Measurements from ENCODE around the gene ZDHHC8. TPM values are rescaled to one million over a fixed set of nuclear protein-coding genes. Genes with fewer than 3 reads are reported as not detected.

Gene ZDHHC8
- total RNA-seq, 2 donors from 2014 or later, result 82.2 to 82.3 TPM

GRCh38 chr22:20173772-20174171 lies 42.2 kb downstream of the ZDHHC8 start:
- H3K27ac ChIP-seq (ENCODE audit: low read depth, low read length), result no peak overlapping the region
- no peaks in the 10 kb centered on the region for H3K9me3 Mint-ChIP-seq
- no peaks in the 10 kb centered on the region for H3K36me3 Mint-ChIP-seq (ENCODE audit: low read depth)
- peaks cover 18% of the 10 kb centered on the region for H3K4me1 ChIP-seq (ENCODE audit: control insufficient read depth, insufficient read depth, low read length)
- WGBS, 2 experiments (ENCODE audit: insufficient coverage in 1 of 2, insufficient read length in 1 of 2), result 72 to 77% methylated on average over 5 to 10 of the region's 10 CpGs
- H3K27me3 ChIP-seq (ENCODE audit: control insufficient read depth, insufficient read depth, low read length, poor library complexity, severe bottlenecking), result no peaks in the 10 kb centered on the region
- H3K9me3 ChIP-seq (ENCODE audit: control insufficient read depth, low read length), result no peaks in the 10 kb centered on the region
- H3K27ac Mint-ChIP-seq, result peak overlapping the region; percentile 91
- H3K4me3 Mint-ChIP-seq, result peak overlapping the region; percentile 37
- no peak overlapping the region for H3K4me3 ChIP-seq (ENCODE audit: low read length)
- TF ChIP-seq CTCF (conservative IDR thresholded peaks at IDR 0.05), result no peak
- H3K36me3 ChIP-seq (ENCODE audit: control insufficient read depth, insufficient read depth, low read length), result no peaks in the 10 kb centered on the region
- no peak for DNase-seq
- H3K9ac ChIP-seq (ENCODE audit: extremely low read depth, low read length, poor library complexity, severe bottlenecking), result no peak overlapping the region
- H3K27me3 Mint-ChIP-seq (ENCODE audit: insufficient read depth), result no peaks in the 10 kb centered on the region
- H3K4me1 Mint-ChIP-seq, result peaks cover 17% of the 10 kb centered on the region

GRCh38 chr22:20174785-20175596 lies 43.4 kb downstream of the ZDHHC8 start:
- peak; percentile 61 for DNase-seq

GRCh38 chr22:20175597-20175900 lies 43.9 kb downstream of the ZDHHC8 start:
- Histone ChIP-seq H3K9me3 (ENCODE audit: control insufficient read depth, low read length) (no peaks in the 10 kb centered on the region), H3K36me3 (ENCODE audit: control insufficient read depth, insufficient read depth, low read length) (no peaks in the 10 kb centered on the region), H3K4me3 (ENCODE audit: low read length) (no peak overlapping the region), H3K4me1 (ENCODE audit: control insufficient read depth, insufficient read depth, low read length) (peaks cover 18% of the 10 kb centered on the region), H3K9ac (ENCODE audit: extremely low read depth, low read length, poor library complexity, severe bottlenecking) (no peak overlapping the region), H3K27ac (ENCODE audit: low read depth, low read length) (no peak overlapping the region), H3K27me3 (ENCODE audit: control insufficient read depth, insufficient read depth, low read length, poor library complexity, severe bottlenecking) (no peaks in the 10 kb centered on the region)
- H3K27me3 Mint-ChIP-seq (ENCODE audit: insufficient read depth), result no peaks in the 10 kb centered on the region
- no peak for TF ChIP-seq CTCF (conservative IDR thresholded peaks at IDR 0.05)
- WGBS, 2 experiments (ENCODE audit: insufficient coverage in 1 of 2, insufficient read length in 1 of 2), result 89 to 91% methylated on average over 11 to 12 of the region's 12 CpGs
- H3K9me3 Mint-ChIP-seq, result no peaks in the 10 kb centered on the region
- no peaks in the 10 kb centered on the region for H3K36me3 Mint-ChIP-seq (ENCODE audit: low read depth)
- H3K4me3 Mint-ChIP-seq, result no peak overlapping the region
- H3K4me1 Mint-ChIP-seq, result peaks cover 17% of the 10 kb centered on the region
- no peak overlapping the region for H3K27ac Mint-ChIP-seq
- DNase-seq, result no peak

More at GRCh38 chr22:20174785-20175596, 43.4 kb downstream of the ZDHHC8 start:
- no peaks in the 10 kb centered on the region for H3K36me3 Mint-ChIP-seq (ENCODE audit: low read depth)
- Histone ChIP-seq H3K27ac (ENCODE audit: low read depth, low read length) (no peak overlapping the region), H3K9me3 (ENCODE audit: control insufficient read depth, low read length) (no peaks in the 10 kb centered on the region), H3K36me3 (ENCODE audit: control insufficient read depth, insufficient read depth, low read length) (no peaks in the 10 kb centered on the region), H3K27me3 (ENCODE audit: control insufficient read depth, insufficient read depth, low read length, poor library complexity, severe bottlenecking) (no peaks in the 10 kb centered on the region), H3K4me3 (ENCODE audit: low read length) (no peak overlapping the region), H3K4me1 (ENCODE audit: control insufficient read depth, insufficient read depth, low read length) (peaks cover 18% of the 10 kb centered on the region), H3K9ac (ENCODE audit: extremely low read depth, low read length, poor library complexity, severe bottlenecking) (no peak overlapping the region)
- TF ChIP-seq CTCF (conservative IDR thresholded peaks at IDR 0.05), result peak; percentile 63
- WGBS, 2 experiments (ENCODE audit: insufficient coverage in 1 of 2, insufficient read length in 1 of 2), result 71 to 81% methylated on average over 6 to 19 of the region's 19 CpGs
- H3K9me3 Mint-ChIP-seq, result no peaks in the 10 kb centered on the region
- no peaks in the 10 kb centered on the region for H3K27me3 Mint-ChIP-seq (ENCODE audit: insufficient read depth)
- peaks cover 17% of the 10 kb centered on the region for H3K4me1 Mint-ChIP-seq
- no peak overlapping the region for H3K4me3 Mint-ChIP-seq
- no peak overlapping the region for H3K27ac Mint-ChIP-seq
